Measurements from ENCODE around the gene PRTFDC1.

DNA sequence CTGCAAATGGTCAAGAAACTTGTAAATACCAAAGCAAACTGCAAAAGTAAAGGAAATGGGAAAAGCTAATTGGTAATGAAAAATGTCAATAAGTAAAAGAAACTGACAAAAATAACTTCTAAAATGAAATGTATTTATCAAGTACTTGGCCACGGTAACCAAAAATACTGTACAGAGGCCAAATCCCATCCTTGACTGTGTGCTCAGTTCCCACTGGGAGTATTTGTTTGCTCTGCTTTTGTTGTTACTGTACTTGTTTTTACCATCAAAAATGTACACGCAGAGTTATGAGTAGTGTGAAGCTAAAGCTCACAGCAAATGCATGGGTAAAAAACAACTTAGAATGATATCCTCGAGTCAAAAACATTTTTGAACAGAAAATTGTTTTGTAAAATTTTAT is 32.5 kb upstream of the PRTFDC1 start:
- TF ChIP-seq, protein P1, sequence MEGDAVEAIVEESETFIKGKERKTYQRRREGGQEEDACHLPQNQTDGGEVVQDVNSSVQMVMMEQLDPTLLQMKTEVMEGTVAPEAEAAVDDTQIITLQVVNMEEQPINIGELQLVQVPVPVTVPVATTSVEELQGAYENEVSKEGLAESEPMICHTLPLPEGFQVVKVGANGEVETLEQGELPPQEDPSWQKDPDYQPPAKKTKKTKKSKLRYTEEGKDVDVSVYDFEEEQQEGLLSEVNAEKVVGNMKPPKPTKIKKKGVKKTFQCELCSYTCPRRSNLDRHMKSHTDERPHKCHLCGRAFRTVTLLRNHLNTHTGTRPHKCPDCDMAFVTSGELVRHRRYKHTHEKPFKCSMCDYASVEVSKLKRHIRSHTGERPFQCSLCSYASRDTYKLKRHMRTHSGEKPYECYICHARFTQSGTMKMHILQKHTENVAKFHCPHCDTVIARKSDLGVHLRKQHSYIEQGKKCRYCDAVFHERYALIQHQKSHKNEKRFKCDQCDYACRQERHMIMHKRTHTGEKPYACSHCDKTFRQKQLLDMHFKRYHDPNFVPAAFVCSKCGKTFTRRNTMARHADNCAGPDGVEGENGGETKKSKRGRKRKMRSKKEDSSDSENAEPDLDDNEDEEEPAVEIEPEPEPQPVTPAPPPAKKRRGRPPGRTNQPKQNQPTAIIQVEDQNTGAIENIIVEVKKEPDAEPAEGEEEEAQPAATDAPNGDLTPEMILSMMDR (IDR thresholded peaks at IDR 0.05): no peak
- TF ChIP-seq POLR2A (IDR thresholded peaks at IDR 0.05): no peak

All from heart left ventricle (tissue), 13 donors.